D721Med (cell line): ENCODE measurements around the gene OIP5.
"Not testable (repeated sequence)": the region's sequence is repeated elsewhere in the genome, so short reads cannot be mapped to it uniquely, and the experiment has no call there.

Source experiments
- DNase-seq: peaks from one replicate; pipeline ENCODE4 v3.0.0; 2011; ENCODE audit warnings: low spot score; ENCODE audit not compliant: insufficient read length
- FAIRE-seq: peaks from 2 replicates; lab custom pipeline; 2011; peaks lifted over from hg19 to GRCh38; lab: Jason Lieb, UNC
- CTCF ChIP-seq: IDR thresholded peaks from 2 replicates; pipeline ENCODE4 v1.5.1; 2012; ENCODE audit warnings: mild to moderate bottlenecking, control low read depth; ENCODE audit not compliant: insufficient read depth; ENCODE audit errors: missing control alignments

OIP5 gene

GRCh38 chr15:41304149-41304770 lies 28.1 kb downstream of the OIP5 start:
- DNase-seq (no peak), FAIRE-seq (no peak)
- no peak for TF ChIP-seq CTCF

- no peak for DNase-seq
- no peak for FAIRE-seq
- TF ChIP-seq CTCF, result no peak
Observed at GRCh38 chr15:41301587-41301986, 30.8 kb downstream of the OIP5 start.

GRCh38 chr15:41301139-41301538 lies 31.3 kb downstream of the OIP5 start:
- not testable (repeated sequence) for FAIRE-seq, DNase-seq

- DNase-seq, result no peak
- FAIRE-seq, result no peak
- no peak for TF ChIP-seq CTCF
Observed at GRCh38 chr15:41292521-41292920, 39.9 kb downstream of the OIP5 start.

- DNase-seq, result no peak
- no peak for TF ChIP-seq CTCF
- FAIRE-seq, result no peak
Observed at GRCh38 chr15:41291065-41291631, 41.2 kb downstream of the OIP5 start.

- FAIRE-seq, result no peak
- no peak for DNase-seq
Observed at GRCh38 chr15:41289953-41290352, 42.4 kb downstream of the OIP5 start.

GRCh38 chr15:41288464-41288863 lies 43.9 kb downstream of the OIP5 start:
- no peak for DNase-seq
- no peak for TF ChIP-seq CTCF
- no peak for FAIRE-seq

More at GRCh38 chr15:41289953-41290352, 42.4 kb downstream of the OIP5 start:
- TF ChIP-seq CTCF, result no peak
